H9 (cell line): ENCODE results near the gene ENPP1. TPM values are rescaled to one million over a fixed set of nuclear protein-coding genes. Genes with fewer than 3 reads are reported as not detected.
"Not testable (repeated sequence)": the region's sequence is repeated elsewhere in the genome, so short reads cannot be mapped to it uniquely, and the experiment has no call there.

Experiments used
- DNase-seq: peaks from one replicate; pipeline ENCODE4 v3.0.0-alpha.2; 2017
- H2AFZ ChIP-seq: one replicate; pipeline ENCODE4 v1.6.1; 2013; ENCODE audit warnings: mild to moderate bottlenecking, low read length, control low read depth, moderate library complexity
- H2AK5ac ChIP-seq: 2 replicates; pipeline ENCODE4 v1.6.1; 2013; ENCODE audit warnings: low read length, control low read depth, mixed read lengths; ENCODE audit not compliant: insufficient read length
- H2BK120ac ChIP-seq: one replicate; pipeline ENCODE4 v1.6.1; 2013; ENCODE audit warnings: low read depth, mild to moderate bottlenecking, low read length, control low read depth, inconsistent platforms; ENCODE audit not compliant: poor library complexity, severe bottlenecking
- H2BK12ac ChIP-seq: 2 replicates; pipeline ENCODE4 v1.6.1; 2013; ENCODE audit warnings: low read length, control low read depth, mixed read lengths, low read depth; ENCODE audit not compliant: insufficient read length
- H2BK15ac ChIP-seq: 2 replicates; pipeline ENCODE4 v1.6.1; 2013; ENCODE audit warnings: low read depth, low read length, control low read depth
- H2BK20ac ChIP-seq: one replicate; pipeline ENCODE4 v1.6.1; 2013; ENCODE audit warnings: low read depth, mild to moderate bottlenecking, low read length, control low read depth, inconsistent platforms; ENCODE audit not compliant: poor library complexity, severe bottlenecking
- H2BK5ac ChIP-seq: 2 replicates; pipeline ENCODE4 v1.6.1; 2013; ENCODE audit warnings: low read length, control low read depth, mixed read lengths; ENCODE audit not compliant: insufficient read length
- H3K14ac ChIP-seq: 2 replicates; pipeline ENCODE4 v1.6.1; 2013; ENCODE audit warnings: low read length, control low read depth; ENCODE audit not compliant: insufficient read depth
- H3K18ac ChIP-seq: 2 replicates; pipeline ENCODE4 v1.6.1; 2013; ENCODE audit warnings: low read depth, mild to moderate bottlenecking, mixed read lengths, low read length, control low read depth; ENCODE audit not compliant: insufficient read length
- H3K23ac ChIP-seq: 2 replicates; pipeline ENCODE4 v1.6.1; 2013; ENCODE audit warnings: low read length, control low read depth, mixed read lengths, low read depth; ENCODE audit not compliant: insufficient read length
- H3K23me2 ChIP-seq: 2 replicates; pipeline ENCODE4 v1.6.1; 2013; ENCODE audit warnings: low read depth, mild to moderate bottlenecking, mixed read lengths, low read length, control low read depth; ENCODE audit not compliant: insufficient read length, poor library complexity, severe bottlenecking
- H3K27ac ChIP-seq: 2 replicates; pipeline ENCODE4 v1.5.1; 2013; ENCODE audit warnings: low read length, control low read depth, mixed read lengths, low read depth; ENCODE audit not compliant: insufficient read length
- H3K27me3 ChIP-seq: 2 replicates; pipeline ENCODE4 v1.6.1; 2013; ENCODE audit warnings: low read length, control low read depth, inconsistent platforms; ENCODE audit not compliant: insufficient read depth
- H3K4ac ChIP-seq: 2 replicates; pipeline ENCODE4 v1.6.1; 2013; ENCODE audit warnings: low read depth, mild to moderate bottlenecking, control low read depth, inconsistent platforms, low read length, moderate library complexity
- H3K4me1 ChIP-seq: 2 replicates; pipeline ENCODE4 v1.6.1; 2013; ENCODE audit warnings: low read length, control low read depth, inconsistent platforms; ENCODE audit not compliant: insufficient read depth
- H3K4me2 ChIP-seq: 2 replicates; pipeline ENCODE4 v1.6.1; 2013; ENCODE audit warnings: low read length, control low read depth, mixed read lengths; ENCODE audit not compliant: insufficient read length, insufficient read depth
- H3K56ac ChIP-seq: 2 replicates; pipeline ENCODE4 v1.6.1; 2013; ENCODE audit warnings: low read depth, mild to moderate bottlenecking, mixed read lengths, low read length, control low read depth; ENCODE audit not compliant: insufficient read length
- H3K79me1 ChIP-seq: 2 replicates; pipeline ENCODE4 v1.6.1; 2013; ENCODE audit warnings: low read depth, mild to moderate bottlenecking, moderate library complexity, low read length, control low read depth, inconsistent platforms; ENCODE audit not compliant: insufficient read depth, poor library complexity, severe bottlenecking
- H3K79me2 ChIP-seq: 2 replicates; pipeline ENCODE4 v1.6.1; 2013; ENCODE audit warnings: low read length, control low read depth, inconsistent platforms; ENCODE audit not compliant: insufficient read depth
- H3K9ac ChIP-seq: 2 replicates; pipeline ENCODE4 v1.6.1; 2013; ENCODE audit warnings: low read length, control low read depth, mixed read lengths; ENCODE audit not compliant: insufficient read length; ENCODE audit errors: extremely low read depth
- H3K9me3 ChIP-seq: one replicate; pipeline ENCODE4 v1.6.1; 2013; ENCODE audit warnings: low read depth, low read length, inconsistent platforms; ENCODE audit not compliant: control insufficient read depth
- H3T11ph ChIP-seq: one replicate; pipeline ENCODE4 v1.6.1; 2013; ENCODE audit warnings: mild to moderate bottlenecking, low read length, control low read depth, inconsistent platforms
- H4K20me1 ChIP-seq: one replicate; pipeline ENCODE4 v1.6.1; 2013; ENCODE audit not compliant: control insufficient read depth, insufficient read length, insufficient read depth
- H4K5ac ChIP-seq: 2 replicates; pipeline ENCODE4 v1.6.1; 2013; ENCODE audit warnings: low read depth, mild to moderate bottlenecking, mixed read lengths, low read length, control low read depth; ENCODE audit not compliant: insufficient read length
- H4K8ac ChIP-seq: replicated peaks from 2 replicates; pipeline ENCODE4 v1.6.1; 2013; ENCODE audit warnings: low read length, control low read depth, mixed read lengths, low read depth; ENCODE audit not compliant: insufficient read length
- H4K91ac ChIP-seq: 2 replicates; pipeline ENCODE4 v1.6.1; 2013; ENCODE audit warnings: low read depth, mild to moderate bottlenecking, moderate library complexity, mixed read lengths, low read length, control low read depth; ENCODE audit not compliant: insufficient read length
- H3K27ac Mint-ChIP-seq, 3 experiments: 2 replicates in 2 of 3; 3 replicates in 1 of 3; pipeline ENCODE4 v1.8.0; 2020 to 2021; ENCODE audit warnings: mixed read lengths in 3 of 3, mild to moderate bottlenecking in 1 of 3, moderate library complexity in 1 of 3
- H3K27me3 Mint-ChIP-seq: 2 replicates; pipeline ENCODE4 v1.8.0; 2021; ENCODE audit warnings: low read depth, mild to moderate bottlenecking, moderate library complexity, mixed read lengths
- H3K36me3 Mint-ChIP-seq, 3 experiments: 2 replicates in 2 of 3; 3 replicates in 1 of 3; pipeline ENCODE4 v1.8.0; 2020 to 2021; ENCODE audit warnings: low read depth in 3 of 3, mixed read lengths in 3 of 3; ENCODE audit not compliant: insufficient read depth in 1 of 3
- H3K4me1 Mint-ChIP-seq, 2 experiments: 2 replicates each; pipeline ENCODE4 v1.8.0; 2020; ENCODE audit warnings: mixed read lengths in 2 of 2
- H3K4me3 Mint-ChIP-seq, 2 experiments: 2 replicates in 1 of 2; 3 replicates in 1 of 2; pipeline ENCODE4 v1.8.0; 2020 to 2021; ENCODE audit warnings: mild to moderate bottlenecking in 2 of 2, mixed read lengths in 2 of 2, moderate library complexity in 1 of 2
- H3K9me3 Mint-ChIP-seq, 2 experiments: 2 replicates in 1 of 2; 3 replicates in 1 of 2; pipeline ENCODE4 v1.8.0; 2020; ENCODE audit warnings: mild to moderate bottlenecking in 2 of 2, mixed read lengths in 2 of 2, moderate library complexity in 1 of 2
- CTCF ChIP-seq: fragments of 200-600 bp; sonication (generic); conservative IDR thresholded peaks from 3 replicates; pipeline ENCODE4 v1.8.0; 2021; ENCODE audit warnings: antibody characterized with exemption, mild to moderate bottlenecking
- WGBS: extraction: QIAGEN DNeasy Blood & Tissue Kit; methylation state at CpG from one replicate; pipeline ENCODE4 v1.1.7; 2013; ENCODE audit warnings: missing lambda C conversion rate, low lambda C conversion rate, mixed read lengths; ENCODE audit not compliant: insufficient read length; ENCODE audit errors: extremely low coverage; 5-methylcytosine and 5-hydroxymethylcytosine counted together
- total RNA-seq: library from RNA; stranded (reverse); gene quantifications from 2 replicates; pipeline ENCODE4 v1.2.1, GENCODE V29; 2021

ENPP1 gene
- total RNA-seq, 1 experiment from 2014 or later, result 22.5 TPM

- H3K9me3 ChIP-seq, result peaks cover 28% of the 10 kb centered on the region
- H3K14ac ChIP-seq, result no peak overlapping the region
- no peak overlapping the region for H2BK120ac ChIP-seq
- H3K18ac ChIP-seq, result no peak overlapping the region
- H3K4ac ChIP-seq, result no peak overlapping the region
- no peak overlapping the region for H2BK15ac ChIP-seq
- no peak overlapping the region for H2AK5ac ChIP-seq
- no peaks in the 10 kb centered on the region for H3K23me2 ChIP-seq
- no peak overlapping the region for H4K8ac ChIP-seq
- Mint-ChIP-seq H3K27ac (peak overlapping the region in 2 of 3 experiments; percentile 0 to 16; a peak in 1 of 7 replicates), H3K36me3 (peaks cover 28 to 59% (median 52%) of the 10 kb centered on the region in 3 experiments), H3K9me3 (peaks cover 22 to 41% of the 10 kb centered on the region in 2 experiments), H3K27me3 (peaks cover 3% of the 10 kb centered on the region; the same call in 1 of the 2 replicates), H3K4me1 (peaks cover 27 to 38% of the 10 kb centered on the region in 2 experiments), H3K4me3 (peak overlapping the region in 1 of 2 experiments; percentile 0; a peak in 1 of 5 replicates)
- no peaks in the 10 kb centered on the region for H3K27me3 ChIP-seq
- DNase-seq, result peak; percentile 38
- peak overlapping the region; percentile 29 for H3K27ac ChIP-seq
- no peak overlapping the region for H4K91ac ChIP-seq
- H4K5ac ChIP-seq, result no peak overlapping the region
- no peak overlapping the region for H2BK5ac ChIP-seq
- no peak overlapping the region for H2BK12ac ChIP-seq
- H2AFZ ChIP-seq, result no peak overlapping the region
- no peaks in the 10 kb centered on the region for H4K20me1 ChIP-seq
- H3K23ac ChIP-seq, result no peak overlapping the region
- TF ChIP-seq CTCF, result no peak
- H3K4me1 ChIP-seq, result peaks cover 4% of the 10 kb centered on the region; the same call in 1 of the 2 replicates
- H3K4me2 ChIP-seq, result no peak overlapping the region
- no peaks in the 10 kb centered on the region for H3K79me1 ChIP-seq
- no peak overlapping the region for H2BK20ac ChIP-seq
- no peak overlapping the region for H3K56ac ChIP-seq
- H3T11ph ChIP-seq, result no peak overlapping the region
- H3K9ac ChIP-seq, result no peak overlapping the region
- peaks cover 5% of the 10 kb centered on the region; the same call in 1 of the 2 replicates for H3K79me2 ChIP-seq
Measured at GRCh38 chr6:131900231-131900630, 92.4 kb downstream of the ENPP1 start.

- not testable (repeated sequence) for H3K18ac ChIP-seq, H2AK5ac ChIP-seq, H3K4me1 ChIP-seq, H3K79me1 ChIP-seq, H4K5ac ChIP-seq, H3K79me2 ChIP-seq, H3K4ac ChIP-seq, H4K91ac ChIP-seq, H3K23ac ChIP-seq, H4K20me1 ChIP-seq, H2BK12ac ChIP-seq, H3K56ac ChIP-seq, H4K8ac ChIP-seq, H3K27me3 Mint-ChIP-seq, H3T11ph ChIP-seq, H2BK120ac ChIP-seq, H3K14ac ChIP-seq, H3K9ac ChIP-seq, H3K23me2 ChIP-seq, H2BK5ac ChIP-seq, H2BK20ac ChIP-seq, H3K27me3 ChIP-seq, H2BK15ac ChIP-seq, H2AFZ ChIP-seq
- Mint-ChIP-seq H3K36me3 (peaks cover 28 to 70% (median 61%) of the 10 kb centered on the region in 3 experiments), H3K4me3 (peak overlapping the region; percentile 85 to 94), H3K27ac (peak overlapping the region; percentile 10 to 97 (median 32); a peak in 5 of 7 replicates), H3K9me3 (peaks cover 22 to 40% of the 10 kb centered on the region in 2 experiments), H3K4me1 (peaks cover 34 to 49% of the 10 kb centered on the region in 2 experiments)
- peak; percentile 39 for DNase-seq
- H3K27ac ChIP-seq, result peak overlapping the region; percentile 74
- no CpG with 5 or more reads among the region's 5 CpGs for WGBS
- peak overlapping the region; percentile 42 for H3K4me2 ChIP-seq
- H3K9me3 ChIP-seq, result peaks cover 28% of the 10 kb centered on the region
Measured at GRCh38 chr6:131901326-131901873, 93.6 kb downstream of the ENPP1 start.
